Stimulated activated naive CD4-positive, alpha-beta T cell (primary cell): Measurements from ENCODE around the gene COL26A1.

Experiments
- DNase-seq, 6 experiments: peaks; one replicate each; lab custom pipeline; 2025; lab: John Stamatoyannopoulos, UW

The COL26A1 gene

GRCh38 chr7:101534873-101535272, 172.2 kb downstream of the COL26A1 start:
- DNase-seq = no peak

- DNase-seq = no peak
Observed at GRCh38 chr7:101535351-101535751, 172.7 kb downstream of the COL26A1 start.

GRCh38 chr7:101536232-101536631, 173.6 kb downstream of the COL26A1 start:
- DNase-seq = no peak

- no peak for DNase-seq
Observed at GRCh38 chr7:101536668-101537067, 174.0 kb downstream of the COL26A1 start.

GRCh38 chr7:101537205-101537604, 174.5 kb downstream of the COL26A1 start:
- no peak for DNase-seq

- DNase-seq = no peak
Observed at GRCh38 chr7:101537935-101538595, 175.4 kb downstream of the COL26A1 start.

- DNase-seq = peak in 5 of 6 experiments; percentile 15 to 44 (median 39)
Observed at GRCh38 chr7:101538596-101539459, 176.2 kb downstream of the COL26A1 start.

- DNase-seq = no peak
Observed at GRCh38 chr7:101539784-101540183, 177.1 kb downstream of the COL26A1 start.

- DNase-seq = peak; percentile 12 to 79 (median 61)
Observed at GRCh38 chr7:101542527-101543241, 180.0 kb downstream of the COL26A1 start.

GRCh38 chr7:101543242-101543766, 180.6 kb downstream of the COL26A1 start:
- no peak for DNase-seq

GRCh38 chr7:101543846-101544245, 181.2 kb downstream of the COL26A1 start:
- DNase-seq = no peak

GRCh38 chr7:101545441-101546190, 182.9 kb downstream of the COL26A1 start:
- no peak for DNase-seq

GRCh38 chr7:101546308-101546936, 183.7 kb downstream of the COL26A1 start:
- DNase-seq = no peak

GRCh38 chr7:101547022-101547915, 184.6 kb downstream of the COL26A1 start:
- no peak for DNase-seq

GRCh38 chr7:101547916-101548661, 185.4 kb downstream of the COL26A1 start:
- DNase-seq = no peak

GRCh38 chr7:101549734-101550133, 187.1 kb downstream of the COL26A1 start:
- no peak for DNase-seq

GRCh38 chr7:101550641-101551541, 188.2 kb downstream of the COL26A1 start:
- no peak for DNase-seq
